HuH-7.5 (cell line): ENCODE results near the gene CD164L2.

Source experiments
- DNase-seq: peaks from one replicate; pipeline ENCODE4 v3.0.0; 2011; ENCODE audit warnings: low spot score

The CD164L2 gene

GRCh38 chr1:27363766-27364695 lies 19.1 kb downstream of the CD164L2 start:
- DNase-seq, result no peak

- no peak for DNase-seq
These were observed 21.6 kb downstream of the CD164L2 start for GRCh38 chr1:27361553-27361952.

GRCh38 chr1:27361044-27361402 lies 22.1 kb downstream of the CD164L2 start:
- DNase-seq, result no peak

GRCh38 chr1:27360159-27361043 lies 22.7 kb downstream of the CD164L2 start:
- DNase-seq, result no peak

- no peak for DNase-seq
These were observed 23.3 kb downstream of the CD164L2 start for GRCh38 chr1:27359822-27360158.

- no peak for DNase-seq
These were observed 24.2 kb downstream of the CD164L2 start for GRCh38 chr1:27358928-27359313.

- DNase-seq, result no peak
These were observed 24.9 kb downstream of the CD164L2 start for GRCh38 chr1:27358038-27358927.

GRCh38 chr1:27357281-27358037 lies 25.7 kb downstream of the CD164L2 start:
- DNase-seq, result peak; percentile 98

- DNase-seq, result no peak
These were observed 26.4 kb downstream of the CD164L2 start for GRCh38 chr1:27356619-27357280.

GRCh38 chr1:27356277-27356618 lies 26.9 kb downstream of the CD164L2 start:
- no peak for DNase-seq

GRCh38 chr1:27355683-27356082 lies 27.4 kb downstream of the CD164L2 start:
- DNase-seq, result no peak

GRCh38 chr1:27353629-27354028 lies 29.5 kb downstream of the CD164L2 start:
- no peak for DNase-seq

GRCh38 chr1:27353166-27353565 lies 30.0 kb downstream of the CD164L2 start:
- DNase-seq, result no peak

GRCh38 chr1:27351541-27352107 lies 31.5 kb downstream of the CD164L2 start:
- DNase-seq, result no peak

- DNase-seq, result peak; percentile 90
These were observed 32.2 kb downstream of the CD164L2 start for GRCh38 chr1:27350663-27351540.

GRCh38 chr1:27349784-27350662 lies 33.1 kb downstream of the CD164L2 start:
- peak; percentile 93 for DNase-seq

GRCh38 chr1:27348861-27349783 lies 34.0 kb downstream of the CD164L2 start:
- DNase-seq, result peak; percentile 87
